ENCODE results near the gene SMARCD2. TPM values are rescaled to one million over a fixed set of nuclear protein-coding genes. Genes with fewer than 3 reads are reported as not detected.
"Not testable (repeated sequence)": the region's sequence is repeated elsewhere in the genome, so short reads cannot be mapped to it uniquely, and the experiment has no call there.

Gene SMARCD2
- total RNA-seq, 2 donors from 2014 or later, result 182 to 247 TPM

GRCh38 chr17:63859257-63859656, 16.8 kb upstream of the SMARCD2 start:
- Histone ChIP-seq H3K27ac (no peak overlapping the region), H3K9me3 (no peaks in the 10 kb centered on the region), H3K4me1 (replicated peaks) (no peaks in the 10 kb centered on the region), H3K4me3 (no peak overlapping the region), H3K36me3 (no peaks in the 10 kb centered on the region), H3K27me3 (replicated peaks; ENCODE audit: insufficient read depth) (no peaks in the 10 kb centered on the region)
- WGBS, result 82% methylated on average over 3 of the region's 3 CpGs
- intact Hi-C loops (cut with DNase I), result no loop called here
- TF ChIP-seq POLR2AphosphoS5 (IDR thresholded peaks at IDR 0.05) (no peak), POLR2A (IDR thresholded peaks at IDR 0.05) (no peak)
- TF ChIP-seq, protein P1, sequence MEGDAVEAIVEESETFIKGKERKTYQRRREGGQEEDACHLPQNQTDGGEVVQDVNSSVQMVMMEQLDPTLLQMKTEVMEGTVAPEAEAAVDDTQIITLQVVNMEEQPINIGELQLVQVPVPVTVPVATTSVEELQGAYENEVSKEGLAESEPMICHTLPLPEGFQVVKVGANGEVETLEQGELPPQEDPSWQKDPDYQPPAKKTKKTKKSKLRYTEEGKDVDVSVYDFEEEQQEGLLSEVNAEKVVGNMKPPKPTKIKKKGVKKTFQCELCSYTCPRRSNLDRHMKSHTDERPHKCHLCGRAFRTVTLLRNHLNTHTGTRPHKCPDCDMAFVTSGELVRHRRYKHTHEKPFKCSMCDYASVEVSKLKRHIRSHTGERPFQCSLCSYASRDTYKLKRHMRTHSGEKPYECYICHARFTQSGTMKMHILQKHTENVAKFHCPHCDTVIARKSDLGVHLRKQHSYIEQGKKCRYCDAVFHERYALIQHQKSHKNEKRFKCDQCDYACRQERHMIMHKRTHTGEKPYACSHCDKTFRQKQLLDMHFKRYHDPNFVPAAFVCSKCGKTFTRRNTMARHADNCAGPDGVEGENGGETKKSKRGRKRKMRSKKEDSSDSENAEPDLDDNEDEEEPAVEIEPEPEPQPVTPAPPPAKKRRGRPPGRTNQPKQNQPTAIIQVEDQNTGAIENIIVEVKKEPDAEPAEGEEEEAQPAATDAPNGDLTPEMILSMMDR (IDR thresholded peaks at IDR 0.05), result no peak
- no peak for DNase-seq (ENCODE audit: low spot score)

- H3K4me1 ChIP-seq (replicated peaks); DNase-seq (ENCODE audit: low spot score); H3K9me3 ChIP-seq; H3K27ac ChIP-seq; H3K4me3 ChIP-seq; H3K36me3 ChIP-seq; H3K27me3 ChIP-seq (replicated peaks; ENCODE audit: insufficient read depth); intact Hi-C loops (cut with DNase I): not testable (repeated sequence)
- 88% methylated on average over 8 of the region's 8 CpGs for WGBS
Observed at GRCh38 chr17:63856425-63856824, 13.9 kb upstream of the SMARCD2 start.

DNA sequence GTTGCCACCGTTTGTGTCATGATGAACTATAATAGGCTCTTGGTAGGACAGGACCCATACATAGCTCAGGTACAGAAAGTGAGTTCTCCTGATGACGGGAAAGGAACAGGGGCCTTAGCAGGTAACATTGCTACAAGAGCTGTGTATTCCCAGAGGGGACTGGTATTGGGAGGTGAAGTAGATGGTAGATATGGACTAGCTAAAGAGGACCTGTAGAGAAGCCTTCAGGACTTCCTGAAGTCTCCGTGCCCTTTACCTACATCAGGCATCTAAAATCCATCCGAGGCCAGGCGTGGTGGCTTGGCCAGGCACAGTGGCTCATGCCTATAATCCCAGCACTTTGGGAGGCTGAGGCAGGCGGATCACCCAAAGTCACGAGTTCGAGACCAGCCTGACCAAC, 12.7 kb upstream of the SMARCD2 start:
- 90% methylated on average over 8 of the region's 8 CpGs for WGBS
- intact Hi-C loops (cut with DNase I), result no loop called here
- no peaks in the 10 kb centered on the region for H3K4me1 ChIP-seq (replicated peaks)
- H3K4me3 ChIP-seq, result no peak overlapping the region
- H3K9me3 ChIP-seq, result no peaks in the 10 kb centered on the region
- no peak for DNase-seq (ENCODE audit: low spot score)
- H3K27me3 ChIP-seq (replicated peaks; ENCODE audit: insufficient read depth), result no peaks in the 10 kb centered on the region
- H3K27ac ChIP-seq, result no peak overlapping the region
- no peak for TF ChIP-seq POLR2A (IDR thresholded peaks at IDR 0.05)
- TF ChIP-seq POLR2AphosphoS5 (IDR thresholded peaks at IDR 0.05), result no peak
- TF ChIP-seq, protein P1 (IDR thresholded peaks at IDR 0.05), result no peak
- H3K36me3 ChIP-seq, result no peaks in the 10 kb centered on the region

GRCh38 chr17:63854709-63855108, 12.2 kb upstream of the SMARCD2 start:
- TF ChIP-seq POLR2AphosphoS5 (IDR thresholded peaks at IDR 0.05) (no peak), POLR2A (IDR thresholded peaks at IDR 0.05) (no peak)
- TF ChIP-seq, protein P1 (IDR thresholded peaks at IDR 0.05), result no peak
- intact Hi-C loops (cut with DNase I), result no loop called here
- Histone ChIP-seq H3K27me3 (replicated peaks; ENCODE audit: insufficient read depth) (no peaks in the 10 kb centered on the region), H3K4me1 (replicated peaks) (no peaks in the 10 kb centered on the region), H3K27ac (no peak overlapping the region), H3K9me3 (no peaks in the 10 kb centered on the region), H3K36me3 (no peaks in the 10 kb centered on the region), H3K4me3 (no peak overlapping the region)
- 88% methylated on average over 5 of the region's 5 CpGs for WGBS
- DNase-seq (ENCODE audit: low spot score), result no peak

GRCh38 chr17:63853260-63853659, 10.8 kb upstream of the SMARCD2 start:
- Histone ChIP-seq H3K27ac (no peak overlapping the region), H3K4me3 (no peak overlapping the region), H3K27me3 (replicated peaks; ENCODE audit: insufficient read depth) (no peaks in the 10 kb centered on the region), H3K36me3 (no peaks in the 10 kb centered on the region), H3K9me3 (no peaks in the 10 kb centered on the region), H3K4me1 (replicated peaks) (no peaks in the 10 kb centered on the region)
- TF ChIP-seq POLR2A (IDR thresholded peaks at IDR 0.05), result no peak
- no peak for TF ChIP-seq POLR2AphosphoS5 (IDR thresholded peaks at IDR 0.05)
- TF ChIP-seq, protein P1 (IDR thresholded peaks at IDR 0.05), result no peak
- DNase-seq (ENCODE audit: low spot score), result no peak
- 96% methylated on average over 2 of the region's 2 CpGs for WGBS
- intact Hi-C loops (cut with DNase I), result no loop called here
